ENCODE measurements around the gene SLC25A12. TPM values are rescaled to one million over a fixed set of nuclear protein-coding genes. Genes with fewer than 3 reads are reported as not detected.
"Not testable (repeated sequence)": the region's sequence is repeated elsewhere in the genome, so short reads cannot be mapped to it uniquely, and the experiment has no call there.

The SLC25A12 gene
- total RNA-seq, 1 donor from 2014 or later: 16.5 TPM

GRCh38 chr2:171785450-171785849 lies 108.6 kb downstream of the SLC25A12 start:
- H3K27ac Mint-ChIP-seq (ENCODE audit: unreplicated experiment): no peak overlapping the region
- H3K4me3 Mint-ChIP-seq (ENCODE audit: unreplicated experiment): no peak overlapping the region
- no peaks in the 10 kb centered on the region for H3K4me1 Mint-ChIP-seq (ENCODE audit: unreplicated experiment)
- TF ChIP-seq CTCF (IDR thresholded peaks at IDR 0.05): no peak
- peaks cover 46% of the 10 kb centered on the region for H3K36me3 Mint-ChIP-seq (ENCODE audit: unreplicated experiment)
- no peaks in the 10 kb centered on the region for H3K27me3 Mint-ChIP-seq (ENCODE audit: unreplicated experiment)
- DNase-seq (ENCODE audit: extremely low spot score, unreplicated experiment): no peak
- no peaks in the 10 kb centered on the region for H3K9me3 Mint-ChIP-seq (ENCODE audit: unreplicated experiment)

- H3K4me3 Mint-ChIP-seq (ENCODE audit: unreplicated experiment): no peak overlapping the region
- TF ChIP-seq CTCF (IDR thresholded peaks at IDR 0.05): no peak
- DNase-seq (ENCODE audit: extremely low spot score, unreplicated experiment): no peak
- H3K4me1 Mint-ChIP-seq (ENCODE audit: unreplicated experiment): no peaks in the 10 kb centered on the region
- H3K9me3 Mint-ChIP-seq (ENCODE audit: unreplicated experiment): peaks cover 6% of the 10 kb centered on the region
- no peak overlapping the region for H3K27ac Mint-ChIP-seq (ENCODE audit: unreplicated experiment)
- H3K27me3 Mint-ChIP-seq (ENCODE audit: unreplicated experiment): no peaks in the 10 kb centered on the region
- H3K36me3 Mint-ChIP-seq (ENCODE audit: unreplicated experiment): peaks cover 26% of the 10 kb centered on the region
Measured at GRCh38 chr2:171778515-171778914, 115.5 kb downstream of the SLC25A12 start.

- H3K4me1 Mint-ChIP-seq (ENCODE audit: unreplicated experiment); H3K27me3 Mint-ChIP-seq (ENCODE audit: unreplicated experiment); H3K27ac Mint-ChIP-seq (ENCODE audit: unreplicated experiment); H3K4me3 Mint-ChIP-seq (ENCODE audit: unreplicated experiment); DNase-seq (ENCODE audit: extremely low spot score, unreplicated experiment): not testable (repeated sequence)
- H3K9me3 Mint-ChIP-seq (ENCODE audit: unreplicated experiment): peaks cover 18% of the 10 kb centered on the region
- peaks cover 21% of the 10 kb centered on the region for H3K36me3 Mint-ChIP-seq (ENCODE audit: unreplicated experiment)
Measured at GRCh38 chr2:171774581-171774980, 119.5 kb downstream of the SLC25A12 start.

- no peak for TF ChIP-seq CTCF (IDR thresholded peaks at IDR 0.05)
- H3K4me1 Mint-ChIP-seq (ENCODE audit: unreplicated experiment): no peaks in the 10 kb centered on the region
- no peak overlapping the region for H3K27ac Mint-ChIP-seq (ENCODE audit: unreplicated experiment)
- H3K9me3 Mint-ChIP-seq (ENCODE audit: unreplicated experiment): peaks cover 12% of the 10 kb centered on the region
- DNase-seq (ENCODE audit: extremely low spot score, unreplicated experiment): no peak
- H3K36me3 Mint-ChIP-seq (ENCODE audit: unreplicated experiment): peaks cover 23% of the 10 kb centered on the region
- H3K4me3 Mint-ChIP-seq (ENCODE audit: unreplicated experiment): no peak overlapping the region
- H3K27me3 Mint-ChIP-seq (ENCODE audit: unreplicated experiment): no peaks in the 10 kb centered on the region
Measured at GRCh38 chr2:171772373-171772772, 121.7 kb downstream of the SLC25A12 start.

- Mint-ChIP-seq H3K4me1 (ENCODE audit: unreplicated experiment) (no peaks in the 10 kb centered on the region), H3K4me3 (ENCODE audit: unreplicated experiment) (no peak overlapping the region), H3K27me3 (ENCODE audit: unreplicated experiment) (no peaks in the 10 kb centered on the region), H3K36me3 (ENCODE audit: unreplicated experiment) (peaks cover 28% of the 10 kb centered on the region), H3K27ac (ENCODE audit: unreplicated experiment) (no peak overlapping the region), H3K9me3 (ENCODE audit: unreplicated experiment) (peaks cover 12% of the 10 kb centered on the region)
- DNase-seq (ENCODE audit: extremely low spot score, unreplicated experiment): no peak
- TF ChIP-seq CTCF (IDR thresholded peaks at IDR 0.05): no peak
Measured at GRCh38 chr2:171771463-171771862, 122.6 kb downstream of the SLC25A12 start.

- no peaks in the 10 kb centered on the region for H3K27me3 Mint-ChIP-seq (ENCODE audit: unreplicated experiment)
- H3K4me1 Mint-ChIP-seq (ENCODE audit: unreplicated experiment): peaks cover 4% of the 10 kb centered on the region
- H3K4me3 Mint-ChIP-seq (ENCODE audit: unreplicated experiment): no peak overlapping the region
- H3K9me3 Mint-ChIP-seq (ENCODE audit: unreplicated experiment): no peaks in the 10 kb centered on the region
- no peak overlapping the region for H3K27ac Mint-ChIP-seq (ENCODE audit: unreplicated experiment)
- H3K36me3 Mint-ChIP-seq (ENCODE audit: unreplicated experiment): peaks cover 56% of the 10 kb centered on the region
- DNase-seq (ENCODE audit: extremely low spot score, unreplicated experiment): no peak
- no peak for TF ChIP-seq CTCF (IDR thresholded peaks at IDR 0.05)
Measured at GRCh38 chr2:171763602-171764001, 130.4 kb downstream of the SLC25A12 start.

Data from osteocyte (in vitro differentiated cells).